DOHH2 (cell line): ENCODE measurements around the gene PYCARD.
"Not testable (repeated sequence)": the region's sequence is repeated elsewhere in the genome, so short reads cannot be mapped to it uniquely, and the experiment has no call there.

Experiments used
- H3F3A ChIP-seq: fragments of 200-600 bp; sonication (generic), shearing (Covaris generic); 2 replicates; pipeline ENCODE4 v1.6.0; 2016; ENCODE audit warnings: antibody characterized with exemption, mild to moderate bottlenecking; ENCODE audit not compliant: control insufficient read depth, insufficient read depth
- H3K27ac ChIP-seq: fragments of 200-600 bp; sonication (generic); 2 replicates; pipeline ENCODE4 v1.5.1; 2014; ENCODE audit warnings: low read depth, mild to moderate bottlenecking, low read length, moderate library complexity
- H3K27me3 ChIP-seq: fragments of 200-600 bp; sonication (generic); 2 replicates; pipeline ENCODE4 v1.6.1; 2014; ENCODE audit warnings: mild to moderate bottlenecking, low read length, mixed read lengths; ENCODE audit not compliant: control insufficient read depth
- H3K36me3 ChIP-seq: fragments of 200-600 bp; sonication (generic); 2 replicates; pipeline ENCODE4 v1.6.1; 2014; ENCODE audit warnings: mild to moderate bottlenecking, low read length, moderate library complexity, mixed read lengths; ENCODE audit not compliant: control insufficient read depth
- H3K4me1 ChIP-seq: fragments of 200-600 bp; sonication (generic); 2 replicates; pipeline ENCODE4 v1.6.1; 2014; ENCODE audit warnings: mild to moderate bottlenecking, low read length, mixed read lengths; ENCODE audit not compliant: control insufficient read depth
- H3K4me2 ChIP-seq: fragments of 200-600 bp; sonication (generic); 2 replicates; pipeline ENCODE4 v1.6.0; 2014; ENCODE audit warnings: mild to moderate bottlenecking, low read length, moderate library complexity
- H3K4me3 ChIP-seq: fragments of 200-600 bp; sonication (generic); 2 replicates; pipeline ENCODE4 v1.5.1; 2014; ENCODE audit warnings: mild to moderate bottlenecking, low read length, mixed read lengths
- H3K79me2 ChIP-seq: fragments of 200-600 bp; sonication (generic); 2 replicates; pipeline ENCODE4 v1.6.1; 2014; ENCODE audit warnings: mild to moderate bottlenecking, low read length, mixed read lengths; ENCODE audit not compliant: control insufficient read depth
- H3K9me2 ChIP-seq: fragments of 200-600 bp; sonication (generic); replicated peaks from 2 replicates; pipeline ENCODE4 v1.6.1; 2014; ENCODE audit warnings: mild to moderate bottlenecking, low read length, mixed read lengths; ENCODE audit not compliant: control insufficient read depth
- H3K9me3 ChIP-seq: fragments of 200-600 bp; sonication (generic); 2 replicates; pipeline ENCODE4 v1.6.1; 2014; ENCODE audit warnings: antibody characterized with exemption, low read length, mixed read lengths; ENCODE audit not compliant: control insufficient read depth, insufficient read depth
- H4K20me1 ChIP-seq: fragments of 200-600 bp; sonication (generic); 2 replicates; pipeline ENCODE4 v1.6.0; 2014; ENCODE audit warnings: low read depth, mild to moderate bottlenecking, antibody characterized with exemption, low read length, moderate library complexity; ENCODE audit not compliant: control insufficient read depth, insufficient read depth
- EZH2phosphoT487 ChIP-seq: fragments of 200-600 bp; sonication (generic); IDR thresholded peaks from 2 replicates; pipeline ENCODE4 v1.6.1; 2017; ENCODE audit warnings: borderline replicate concordance, mild to moderate bottlenecking, antibody characterized with exemption, low read length, moderate library complexity, mixed read lengths
- TF ChIP-seq, protein P1 (sequence below): fragments of 200-600 bp; sonication (generic); IDR thresholded peaks from one replicate; pipeline ENCODE4 v1.5.1; 2014; ENCODE audit warnings: antibody characterized with exemption, mild to moderate bottlenecking, low read depth, low read length; ENCODE audit not compliant: poor library complexity, severe bottlenecking

The PYCARD gene

DNA sequence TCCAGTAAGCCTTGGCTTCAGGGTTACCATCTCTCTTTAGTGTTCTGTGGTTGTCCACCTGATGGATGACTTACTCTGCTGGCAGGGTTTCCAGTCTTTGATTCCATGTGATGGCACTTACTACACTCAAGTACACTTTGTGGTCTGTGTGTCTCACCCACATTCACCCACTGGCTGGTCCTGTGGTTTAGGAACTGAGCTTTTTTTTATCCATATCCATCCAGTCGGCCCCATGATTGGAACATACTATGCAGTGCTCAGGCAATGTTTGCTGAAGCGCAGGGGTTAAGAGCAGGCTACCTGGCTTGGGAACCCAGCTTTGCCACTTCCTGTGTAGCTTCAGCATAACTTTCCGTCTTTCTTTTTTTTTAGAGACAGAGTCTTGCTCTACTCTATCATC is 25.4 kb downstream of the PYCARD start:
- Histone ChIP-seq H3K9me3 (no peaks in the 10 kb centered on the region), H3K4me2 (peak overlapping the region; percentile 33), H3K4me3 (no peak overlapping the region), H3K9me2 (no peaks in the 10 kb centered on the region), H3K36me3 (peaks cover 25% of the 10 kb centered on the region), H3K79me2 (peaks cover 35% of the 10 kb centered on the region), H3K4me1 (peaks cover 35% of the 10 kb centered on the region), H3F3A (peaks cover 20% of the 10 kb centered on the region), H3K27me3 (no peaks in the 10 kb centered on the region), H3K27ac (no peak overlapping the region), H4K20me1 (peaks cover 15% of the 10 kb centered on the region)
- TF ChIP-seq, protein P1, sequence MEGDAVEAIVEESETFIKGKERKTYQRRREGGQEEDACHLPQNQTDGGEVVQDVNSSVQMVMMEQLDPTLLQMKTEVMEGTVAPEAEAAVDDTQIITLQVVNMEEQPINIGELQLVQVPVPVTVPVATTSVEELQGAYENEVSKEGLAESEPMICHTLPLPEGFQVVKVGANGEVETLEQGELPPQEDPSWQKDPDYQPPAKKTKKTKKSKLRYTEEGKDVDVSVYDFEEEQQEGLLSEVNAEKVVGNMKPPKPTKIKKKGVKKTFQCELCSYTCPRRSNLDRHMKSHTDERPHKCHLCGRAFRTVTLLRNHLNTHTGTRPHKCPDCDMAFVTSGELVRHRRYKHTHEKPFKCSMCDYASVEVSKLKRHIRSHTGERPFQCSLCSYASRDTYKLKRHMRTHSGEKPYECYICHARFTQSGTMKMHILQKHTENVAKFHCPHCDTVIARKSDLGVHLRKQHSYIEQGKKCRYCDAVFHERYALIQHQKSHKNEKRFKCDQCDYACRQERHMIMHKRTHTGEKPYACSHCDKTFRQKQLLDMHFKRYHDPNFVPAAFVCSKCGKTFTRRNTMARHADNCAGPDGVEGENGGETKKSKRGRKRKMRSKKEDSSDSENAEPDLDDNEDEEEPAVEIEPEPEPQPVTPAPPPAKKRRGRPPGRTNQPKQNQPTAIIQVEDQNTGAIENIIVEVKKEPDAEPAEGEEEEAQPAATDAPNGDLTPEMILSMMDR: no peak
- no peak for TF ChIP-seq EZH2phosphoT487

DNA sequence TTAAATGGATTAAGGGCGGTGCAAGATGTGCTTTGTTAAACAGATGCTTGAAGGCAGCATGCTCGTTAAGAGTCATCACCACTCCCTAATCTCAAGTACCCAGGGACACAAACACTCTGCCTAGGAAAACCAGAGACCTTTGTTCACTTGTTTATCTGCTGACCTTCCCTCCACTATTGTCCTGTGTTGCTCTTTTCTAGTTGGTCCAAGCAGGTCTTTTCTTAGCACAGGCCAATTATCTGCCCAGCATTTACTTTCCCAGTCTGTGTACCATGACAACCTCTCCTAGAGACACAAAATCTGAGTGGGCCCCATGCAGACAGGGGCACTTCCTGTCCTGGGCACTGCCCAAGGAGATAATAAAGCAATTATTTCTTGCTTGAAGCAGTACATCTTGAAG is 32.5 kb downstream of the PYCARD start:
- not testable (repeated sequence) for H3K9me2 ChIP-seq, H3K9me3 ChIP-seq, H3K4me2 ChIP-seq, H4K20me1 ChIP-seq, H3K4me1 ChIP-seq, H3F3A ChIP-seq, H3K27ac ChIP-seq, H3K36me3 ChIP-seq, H3K27me3 ChIP-seq, H3K4me3 ChIP-seq, H3K79me2 ChIP-seq

DNA sequence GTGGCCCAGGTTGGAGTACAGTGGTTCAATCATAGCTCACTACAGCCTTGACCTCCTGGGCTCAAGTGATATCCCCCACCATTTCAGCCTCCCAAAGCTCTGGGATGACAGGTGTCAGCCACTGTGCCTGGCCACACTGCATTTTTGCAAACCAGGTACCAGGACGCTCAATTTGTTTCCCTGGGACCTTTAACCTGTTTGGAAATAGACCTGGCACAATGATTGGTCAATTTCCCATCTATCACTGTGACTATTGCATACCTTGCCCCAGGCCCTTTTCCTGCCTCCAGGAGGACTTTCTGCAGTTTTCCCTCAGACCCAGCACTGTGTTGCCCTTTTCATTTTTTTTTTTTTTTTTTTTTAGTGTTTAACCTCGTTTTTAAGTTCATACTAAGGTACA is 33.7 kb downstream of the PYCARD start:
- no peak overlapping the region for H3K4me2 ChIP-seq
- no peaks in the 10 kb centered on the region for H3K4me1 ChIP-seq
- H3K79me2 ChIP-seq: no peaks in the 10 kb centered on the region
- no peak overlapping the region for H3K27ac ChIP-seq
- H3K27me3 ChIP-seq: no peaks in the 10 kb centered on the region
- H4K20me1 ChIP-seq: no peaks in the 10 kb centered on the region
- no peaks in the 10 kb centered on the region for H3K9me2 ChIP-seq
- no peaks in the 10 kb centered on the region for H3K36me3 ChIP-seq
- no peaks in the 10 kb centered on the region for H3F3A ChIP-seq
- TF ChIP-seq, protein P1: no peak
- no peak for TF ChIP-seq EZH2phosphoT487
- H3K9me3 ChIP-seq: no peaks in the 10 kb centered on the region
- no peak overlapping the region for H3K4me3 ChIP-seq

DNA sequence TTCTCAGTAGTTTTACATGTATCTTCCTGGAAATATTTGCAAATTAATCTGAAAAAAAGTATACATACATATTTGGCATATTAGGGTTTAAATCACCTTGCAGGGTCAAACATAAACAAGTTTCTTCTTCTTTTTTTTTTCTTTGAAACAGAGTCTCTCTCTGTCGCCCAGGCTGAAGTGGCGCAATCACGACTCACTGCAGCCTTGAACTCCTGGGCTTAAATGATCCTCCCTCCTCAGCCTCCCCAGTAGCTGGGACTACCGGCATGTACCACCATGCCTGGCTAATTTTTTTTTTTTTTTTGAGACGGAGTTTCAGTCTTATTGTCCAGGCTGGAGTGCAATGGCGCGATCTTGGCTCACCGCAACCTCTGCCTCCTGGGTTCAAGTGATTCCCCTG is 35.2 kb downstream of the PYCARD start:
- H4K20me1 ChIP-seq: no peaks in the 10 kb centered on the region
- H3K27me3 ChIP-seq: no peaks in the 10 kb centered on the region
- no peak overlapping the region for H3K27ac ChIP-seq
- no peak for TF ChIP-seq EZH2phosphoT487
- TF ChIP-seq, protein P1: no peak
- no peaks in the 10 kb centered on the region for H3K36me3 ChIP-seq
- H3K4me2 ChIP-seq: no peak overlapping the region
- H3K79me2 ChIP-seq: no peaks in the 10 kb centered on the region
- no peak overlapping the region for H3K4me3 ChIP-seq
- no peaks in the 10 kb centered on the region for H3K9me2 ChIP-seq
- H3K4me1 ChIP-seq: no peaks in the 10 kb centered on the region
- H3K9me3 ChIP-seq: no peaks in the 10 kb centered on the region
- H3F3A ChIP-seq: no peaks in the 10 kb centered on the region
